Neural progenitor cell (in vitro differentiated cells): Measurements from ENCODE around the gene EME2. TPM values are rescaled to one million over a fixed set of nuclear protein-coding genes. Genes with fewer than 3 reads are reported as not detected.
"Not testable (repeated sequence)": the region's sequence is repeated elsewhere in the genome, so short reads cannot be mapped to it uniquely, and the experiment has no call there.

Experiments used
- DNase-seq: peaks from one replicate; pipeline ENCODE4 v3.0.0-alpha.2; 2016; ENCODE audit warnings: low spot score
- H2AFZ ChIP-seq: fragments of 200-600 bp; sonication (generic); replicated peaks from 2 replicates; pipeline ENCODE4 v1.6.1; 2016; ENCODE audit warnings: antibody characterized with exemption
- H3F3A ChIP-seq: fragments of 200-600 bp; sonication (generic); 2 replicates; pipeline ENCODE4 v1.6.1; 2016; ENCODE audit warnings: antibody characterized with exemption, low read depth
- H3K27ac ChIP-seq: fragments of 200-600 bp; sonication (generic); 2 replicates; pipeline ENCODE4 v1.5.1; 2016; ENCODE audit warnings: mild to moderate bottlenecking
- H3K27me3 ChIP-seq: fragments of 200-600 bp; sonication (generic); 2 replicates; pipeline ENCODE4 v1.6.1; 2016; ENCODE audit warnings: mild to moderate bottlenecking, moderate library complexity
- H3K36me3 ChIP-seq: fragments of 200-600 bp; sonication (generic); 2 replicates; pipeline ENCODE4 v1.5.1; 2016
- H3K4me1 ChIP-seq: fragments of 200-600 bp; sonication (generic); 2 replicates; pipeline ENCODE4 v1.6.1; 2016; ENCODE audit warnings: mixed run types
- H3K4me2 ChIP-seq: fragments of 200-600 bp; sonication (generic); 2 replicates; pipeline ENCODE4 v1.6.1; 2016
- H3K4me3 ChIP-seq: fragments of 200-600 bp; sonication (generic); 2 replicates; pipeline ENCODE4 v1.5.1; 2016
- H3K79me2 ChIP-seq: fragments of 200-600 bp; sonication (generic); 2 replicates; pipeline ENCODE4 v1.6.1; 2016; ENCODE audit warnings: low read depth
- H3K9ac ChIP-seq: fragments of 200-600 bp; sonication (generic); 2 replicates; pipeline ENCODE4 v1.6.1; 2016
- H3K9me3 ChIP-seq: fragments of 200-600 bp; sonication (generic); 2 replicates; pipeline ENCODE4 v1.5.1; 2016; ENCODE audit warnings: low read depth
- H4K20me1 ChIP-seq: fragments of 200-600 bp; sonication (generic); 2 replicates; pipeline ENCODE4 v1.6.1; 2016; ENCODE audit warnings: low read depth
- H3K27ac Mint-ChIP-seq: 3 replicates; pipeline ENCODE4 v1.8.0; 2021; ENCODE audit warnings: mixed read lengths
- H3K27me3 Mint-ChIP-seq: 2 replicates; pipeline ENCODE4 v1.8.0; 2022; ENCODE audit warnings: low read depth, mild to moderate bottlenecking, inconsistent platforms, moderate library complexity, mixed read lengths; ENCODE audit not compliant: insufficient read depth
- H3K36me3 Mint-ChIP-seq: 3 replicates; pipeline ENCODE4 v1.8.0; 2021; ENCODE audit warnings: mixed read lengths
- H3K4me1 Mint-ChIP-seq: 3 replicates; pipeline ENCODE4 v1.8.0; 2021; ENCODE audit warnings: mixed read lengths
- H3K4me3 Mint-ChIP-seq: 3 replicates; pipeline ENCODE4 v1.8.0; 2021; ENCODE audit warnings: mild to moderate bottlenecking, moderate library complexity, mixed read lengths
- H3K9me3 Mint-ChIP-seq: 3 replicates; pipeline ENCODE4 v1.8.0; 2020; ENCODE audit warnings: mixed read lengths
- CTCF ChIP-seq: fragments of 200-600 bp; sonication (generic); IDR thresholded peaks from 2 replicates; pipeline ENCODE4 v1.5.1; 2017; ENCODE audit warnings: antibody characterized with exemption, mild to moderate bottlenecking
- EZH2 ChIP-seq: fragments of 200-600 bp; sonication (generic); IDR thresholded peaks from 2 replicates; pipeline ENCODE4 v1.6.1; 2017; ENCODE audit warnings: antibody characterized with exemption, mild to moderate bottlenecking, moderate library complexity
- EZH2phosphoT487 ChIP-seq: fragments of 200-600 bp; sonication (generic); IDR thresholded peaks from 2 replicates; pipeline ENCODE4 v1.6.1; 2017; ENCODE audit warnings: antibody characterized with exemption
- total RNA-seq: library from RNA; depleted of rRNA; stranded (reverse); fragments of >200 nt; gene quantifications from 2 replicates; pipeline ENCODE4 v1.2.3, GENCODE V29; 2015; ENCODE audit warnings: low replicate concordance

Gene EME2
- total RNA-seq, 1 donor from 2014 or later: 2.3 TPM

- Histone ChIP-seq H2AFZ (no peak overlapping the region), H3K27ac (no peak overlapping the region), H3K4me1 (no peaks in the 10 kb centered on the region), H3K4me2 (no peak overlapping the region), H3K36me3 (no peaks in the 10 kb centered on the region), H3K79me2 (no peaks in the 10 kb centered on the region), H3K27me3 (no peaks in the 10 kb centered on the region), H3K9me3 (no peaks in the 10 kb centered on the region), H3K9ac (no peak overlapping the region), H3K4me3 (no peak overlapping the region), H4K20me1 (no peaks in the 10 kb centered on the region), H3F3A (no peaks in the 10 kb centered on the region)
- H3K4me1 Mint-ChIP-seq: no peaks in the 10 kb centered on the region
- H3K27ac Mint-ChIP-seq: no peak overlapping the region
- DNase-seq: no peak
- no peak overlapping the region for H3K4me3 Mint-ChIP-seq
- no peaks in the 10 kb centered on the region for H3K27me3 Mint-ChIP-seq
- H3K9me3 Mint-ChIP-seq: peaks cover 7% of the 10 kb centered on the region
- peaks cover 5% of the 10 kb centered on the region for H3K36me3 Mint-ChIP-seq
- TF ChIP-seq EZH2phosphoT487 (no peak), EZH2 (no peak), CTCF (no peak)
Observed at GRCh38 chr16:1794221-1794871, 21.7 kb downstream of the EME2 start.

- H3K9me3 Mint-ChIP-seq: peaks cover 9% of the 10 kb centered on the region
- DNase-seq: no peak
- Histone ChIP-seq H3K4me1 (no peaks in the 10 kb centered on the region), H3K79me2 (no peaks in the 10 kb centered on the region), H3K9ac (no peak overlapping the region), H4K20me1 (no peaks in the 10 kb centered on the region), H3K9me3 (no peaks in the 10 kb centered on the region), H2AFZ (no peak overlapping the region), H3K36me3 (no peaks in the 10 kb centered on the region), H3F3A (no peaks in the 10 kb centered on the region), H3K4me3 (no peak overlapping the region), H3K4me2 (no peak overlapping the region), H3K27me3 (no peaks in the 10 kb centered on the region), H3K27ac (no peak overlapping the region)
- H3K27me3 Mint-ChIP-seq: no peaks in the 10 kb centered on the region
- peaks cover 6% of the 10 kb centered on the region for H3K36me3 Mint-ChIP-seq
- TF ChIP-seq EZH2 (no peak), CTCF (no peak), EZH2phosphoT487 (no peak)
- no peaks in the 10 kb centered on the region for H3K4me1 Mint-ChIP-seq
- H3K27ac Mint-ChIP-seq: no peak overlapping the region
- H3K4me3 Mint-ChIP-seq: no peak overlapping the region
Observed at GRCh38 chr16:1794908-1795666, 22.5 kb downstream of the EME2 start.

GRCh38 chr16:1799263-1799662 is 26.7 kb downstream of the EME2 start:
- H3K27me3 Mint-ChIP-seq, H3K36me3 ChIP-seq, H3F3A ChIP-seq, H3K4me3 ChIP-seq, H3K27ac Mint-ChIP-seq, H3K4me1 ChIP-seq, H2AFZ ChIP-seq, DNase-seq, H3K79me2 ChIP-seq, H3K9ac ChIP-seq, H3K27me3 ChIP-seq, H3K27ac ChIP-seq, H3K4me2 ChIP-seq, H3K4me1 Mint-ChIP-seq, H3K36me3 Mint-ChIP-seq, H3K9me3 Mint-ChIP-seq, H3K9me3 ChIP-seq, H3K4me3 Mint-ChIP-seq, H4K20me1 ChIP-seq: not testable (repeated sequence)

GRCh38 chr16:1800701-1801100 is 28.1 kb downstream of the EME2 start:
- no peak for TF ChIP-seq EZH2phosphoT487
- TF ChIP-seq CTCF: no peak
- TF ChIP-seq EZH2: no peak
- Histone ChIP-seq H3K4me2 (no peak overlapping the region), H3K27ac (no peak overlapping the region), H3K27me3 (no peaks in the 10 kb centered on the region), H2AFZ (no peak overlapping the region), H4K20me1 (no peaks in the 10 kb centered on the region), H3K9me3 (no peaks in the 10 kb centered on the region), H3K4me1 (no peaks in the 10 kb centered on the region), H3K79me2 (no peaks in the 10 kb centered on the region), H3K4me3 (no peak overlapping the region), H3F3A (no peaks in the 10 kb centered on the region), H3K36me3 (no peaks in the 10 kb centered on the region), H3K9ac (no peak overlapping the region)
- H3K9me3 Mint-ChIP-seq: peaks cover 9% of the 10 kb centered on the region
- DNase-seq: no peak
- no peaks in the 10 kb centered on the region for H3K4me1 Mint-ChIP-seq
- peaks cover 3% of the 10 kb centered on the region for H3K27me3 Mint-ChIP-seq
- H3K36me3 Mint-ChIP-seq: peaks cover 9% of the 10 kb centered on the region
- H3K4me3 Mint-ChIP-seq: no peak overlapping the region
- no peak overlapping the region for H3K27ac Mint-ChIP-seq
